Gastrocnemius medialis (tissue), 4 donors: Measurements from ENCODE around the gene PPM1J. TPM values are rescaled to one million over a fixed set of nuclear protein-coding genes. Genes with fewer than 3 reads are reported as not detected.

Source experiments
- ATAC-seq, 2 donors: fragments of 150-250 bp; one replicate each; pipeline ENCODE4 v1.9.1; 2016
- DNase-seq, 2 donors: peaks; one replicate each; pipeline ENCODE4 v3.0.0-alpha.2; 2019
- H3K27ac ChIP-seq, 4 donors: fragments of 200-600 bp; sonication (generic); 1 replicate in 1 of 4; 2 replicates in 3 of 4; pipeline ENCODE4 v1.5.1; 2016 to 2018; ENCODE audit warnings: mild to moderate bottlenecking in 2 of 4, moderate library complexity in 1 of 4
- H3K27me3 ChIP-seq, 3 donors: fragments of 200-600 bp; sonication (generic) in 2 of 3; 1 replicate in 1 of 3; 2 replicates in 2 of 3; pipeline versions ENCODE4 v1.5.1 to v1.6.0; 2016 to 2019; ENCODE audit warnings: mild to moderate bottlenecking in 1 of 3, moderate library complexity in 1 of 3
- H3K36me3 ChIP-seq, 2 donors: fragments of 200-600 bp; sonication (generic) in 1 of 2; one replicate each; pipeline ENCODE4 v1.5.1; 2017 to 2018
- H3K4me1 ChIP-seq, 2 donors: fragments of 200-600 bp; sonication (generic) in 1 of 2; one replicate each; pipeline ENCODE4 v1.5.1; 2016 to 2017; ENCODE audit warnings: mild to moderate bottlenecking in 2 of 2
- H3K4me3 ChIP-seq, 4 donors: fragments of 200-600 bp; sonication (generic) in 3 of 4; 1 replicate in 1 of 4; 2 replicates in 3 of 4; pipeline ENCODE4 v1.5.1; 2016 to 2019; ENCODE audit warnings: mild to moderate bottlenecking in 2 of 4
- H3K9me3 ChIP-seq, 3 donors: fragments of 200-600 bp; sonication (generic) in 2 of 3; 1 replicate in 1 of 3; 2 replicates in 2 of 3; pipeline ENCODE4 v1.5.1; 2016 to 2019
- POLR2A ChIP-seq, 2 donors: fragments of 450-650 bp; IDR thresholded peaks; one replicate each; pipeline ENCODE4 v1.6.1; 2017; ENCODE audit warnings: antibody characterized with exemption in 2 of 2, mild to moderate bottlenecking in 2 of 2, moderate library complexity in 2 of 2
- in situ Hi-C, 4 donors: fragments of 200-750 bp; cut with MboI; loops; one replicate each; pipeline versions ENCODE4 v1.15.0 to v1.8.0; 2017; ENCODE audit warnings: low sequenced_read_pairs in 4 of 4
- intact Hi-C: fragments of 100-400 bp; cut with DNase I; formaldehyde crosslinking; loops from one replicate; pipeline ENCODE4 v1.15.1; 2023; ENCODE audit warnings: low total_unique reads
- total RNA-seq, 4 donors: library from RNA; depleted of rRNA; stranded (reverse); fragments of >200 nt; gene quantifications; one replicate each; pipeline versions ENCODE4 v1.1.0 to v1.2.3, GENCODE V29; 2016
- TF ChIP-seq, protein P1 (sequence below), 5 experiments: fragments of 450-650 bp in 3 of 5; fragments of 200-600 bp in 2 of 5; sonication (generic) in 2 of 5; IDR thresholded peaks in 4 of 5; conservative IDR thresholded peaks in 1 of 5; 1 replicate in 4 of 5; 2 replicates in 1 of 5; pipeline ENCODE4 v1.5.1; 2016 to 2019; ENCODE audit warnings: antibody characterized with exemption in 5 of 5, mild to moderate bottlenecking in 3 of 5, moderate library complexity in 3 of 5

The PPM1J gene
- total RNA-seq, 4 donors from 2014 or later: 4.2 to 5.4 (median 4.8) TPM

DNA sequence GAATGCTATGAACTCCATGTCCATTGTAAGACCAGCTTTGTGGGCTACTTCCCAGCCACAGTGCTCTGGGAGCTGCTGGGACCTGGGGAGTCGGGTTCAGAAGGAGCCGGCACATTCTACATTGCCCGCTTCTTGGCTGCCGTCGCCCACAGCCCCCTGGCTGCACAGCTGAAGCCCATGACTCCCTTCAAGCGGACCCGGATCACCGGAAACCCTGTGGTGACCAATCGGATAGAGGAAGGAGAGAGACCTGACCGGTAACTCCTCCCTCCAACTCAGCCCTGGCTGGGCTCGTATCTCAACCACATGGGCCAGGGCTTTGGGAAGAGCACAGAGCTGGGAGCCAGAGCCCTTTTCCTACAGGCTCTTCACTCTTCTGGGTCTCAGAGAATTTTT, 25.3 kb downstream of the PPM1J start:
- intact Hi-C loops: no loop called here
- Histone ChIP-seq H3K36me3 (peaks cover 0 to 18% of the 10 kb centered on the region in 2 donors), H3K27me3 (no peaks in the 10 kb centered on the region), H3K4me1 (peaks cover 0 to 8% of the 10 kb centered on the region in 2 donors), H3K4me3 (no peak overlapping the region), H3K9me3 (no peaks in the 10 kb centered on the region), H3K27ac (peak overlapping the region in 1 of 4 donors; percentile 39)
- no peak for DNase-seq
- TF ChIP-seq POLR2A (IDR thresholded peaks at IDR 0.05): no peak
- TF ChIP-seq, protein P1, sequence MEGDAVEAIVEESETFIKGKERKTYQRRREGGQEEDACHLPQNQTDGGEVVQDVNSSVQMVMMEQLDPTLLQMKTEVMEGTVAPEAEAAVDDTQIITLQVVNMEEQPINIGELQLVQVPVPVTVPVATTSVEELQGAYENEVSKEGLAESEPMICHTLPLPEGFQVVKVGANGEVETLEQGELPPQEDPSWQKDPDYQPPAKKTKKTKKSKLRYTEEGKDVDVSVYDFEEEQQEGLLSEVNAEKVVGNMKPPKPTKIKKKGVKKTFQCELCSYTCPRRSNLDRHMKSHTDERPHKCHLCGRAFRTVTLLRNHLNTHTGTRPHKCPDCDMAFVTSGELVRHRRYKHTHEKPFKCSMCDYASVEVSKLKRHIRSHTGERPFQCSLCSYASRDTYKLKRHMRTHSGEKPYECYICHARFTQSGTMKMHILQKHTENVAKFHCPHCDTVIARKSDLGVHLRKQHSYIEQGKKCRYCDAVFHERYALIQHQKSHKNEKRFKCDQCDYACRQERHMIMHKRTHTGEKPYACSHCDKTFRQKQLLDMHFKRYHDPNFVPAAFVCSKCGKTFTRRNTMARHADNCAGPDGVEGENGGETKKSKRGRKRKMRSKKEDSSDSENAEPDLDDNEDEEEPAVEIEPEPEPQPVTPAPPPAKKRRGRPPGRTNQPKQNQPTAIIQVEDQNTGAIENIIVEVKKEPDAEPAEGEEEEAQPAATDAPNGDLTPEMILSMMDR (IDR thresholded peaks at IDR 0.05 in 4 of 5, conservative IDR thresholded peaks at IDR 0.05 in 1 of 5): no peak
- in situ Hi-C loops: no loop called here
- no peak for ATAC-seq

DNA sequence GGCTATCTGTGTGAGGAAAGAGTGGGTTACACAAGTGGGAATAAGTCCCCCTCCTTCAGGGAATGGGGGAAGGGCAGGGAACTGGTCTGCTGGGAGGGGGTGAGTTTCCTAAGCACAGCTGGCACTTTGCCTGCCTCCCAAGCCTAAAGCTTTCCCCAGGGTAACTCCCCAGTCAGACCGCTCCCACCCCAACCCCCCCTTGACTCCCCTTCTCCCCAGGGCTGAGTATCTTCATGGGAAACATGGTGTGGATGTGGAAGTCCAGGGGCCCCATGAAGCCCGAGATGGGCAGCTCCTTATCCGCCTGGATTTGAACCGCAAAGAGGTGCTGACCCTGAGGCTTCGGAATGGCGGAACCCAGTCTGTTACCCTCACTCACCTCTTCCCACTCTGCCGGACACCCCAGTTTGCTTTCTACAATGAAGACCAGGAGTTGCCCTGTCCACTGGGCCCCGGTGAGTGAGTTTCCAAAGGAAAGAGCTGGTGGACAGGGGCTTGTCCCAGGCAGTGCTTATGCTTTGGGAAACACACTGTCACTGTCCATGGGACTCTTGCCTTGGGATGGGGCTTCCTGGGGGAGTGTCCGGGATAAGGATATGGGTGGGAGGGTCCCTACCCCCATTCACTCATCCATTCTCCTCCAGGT, 25.8 kb downstream of the PPM1J start:
- no peaks in the 10 kb centered on the region for H3K9me3 ChIP-seq
- ATAC-seq (no peak), DNase-seq (no peak)
- H3K4me1 ChIP-seq: peaks cover 0 to 8% of the 10 kb centered on the region in 2 donors
- no peak overlapping the region for H3K4me3 ChIP-seq
- no peaks in the 10 kb centered on the region for H3K27me3 ChIP-seq
- H3K36me3 ChIP-seq: peaks cover 0 to 17% of the 10 kb centered on the region in 2 donors
- H3K27ac ChIP-seq: peak overlapping the region in 3 of 4 donors; percentile 39 to 59 (median 52)
- no peak for TF ChIP-seq POLR2A (IDR thresholded peaks at IDR 0.05)
- TF ChIP-seq, protein P1 (IDR thresholded peaks at IDR 0.05 in 4 of 5, conservative IDR thresholded peaks at IDR 0.05 in 1 of 5): no peak
- intact Hi-C loops: no loop called here
- in situ Hi-C loops: no loop called here

DNA sequence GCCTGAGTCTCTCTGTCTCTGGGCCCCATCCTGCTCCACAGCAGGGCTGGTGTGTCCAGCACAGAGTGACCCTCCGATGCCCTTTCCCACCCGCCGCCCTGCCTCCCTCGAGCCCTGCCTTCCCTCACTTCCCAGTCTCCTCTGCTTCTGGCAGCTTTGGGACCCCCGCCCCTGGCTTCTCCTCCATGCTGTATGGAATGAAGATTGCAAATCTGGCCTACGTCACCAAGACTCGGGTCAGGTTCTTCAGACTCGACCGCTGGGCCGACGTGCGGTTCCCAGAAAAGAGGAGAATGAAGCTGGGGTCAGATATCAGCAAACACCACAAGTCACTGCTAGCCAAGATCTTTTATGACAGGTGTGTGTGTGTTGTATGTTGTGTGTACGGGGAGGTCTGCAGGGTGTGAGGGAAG, 26.3 kb downstream of the PPM1J start:
- ATAC-seq (peak in 1 of 2 donors; percentile 46), DNase-seq (no peak)
- H3K4me1 ChIP-seq: peaks cover 0 to 8% of the 10 kb centered on the region in 2 donors
- H3K27me3 ChIP-seq: no peaks in the 10 kb centered on the region
- peaks cover 0 to 13% of the 10 kb centered on the region in 2 donors for H3K36me3 ChIP-seq
- H3K9me3 ChIP-seq: no peaks in the 10 kb centered on the region
- intact Hi-C loops (no loop called here), in situ Hi-C loops (no loop called here)
- H3K27ac ChIP-seq: peak overlapping the region; percentile 39 to 59 (median 48)
- TF ChIP-seq, protein P1 (IDR thresholded peaks at IDR 0.05 in 4 of 5, conservative IDR thresholded peaks at IDR 0.05 in 1 of 5): no peak
- no peak for TF ChIP-seq POLR2A (IDR thresholded peaks at IDR 0.05)
- no peak overlapping the region for H3K4me3 ChIP-seq

DNA sequence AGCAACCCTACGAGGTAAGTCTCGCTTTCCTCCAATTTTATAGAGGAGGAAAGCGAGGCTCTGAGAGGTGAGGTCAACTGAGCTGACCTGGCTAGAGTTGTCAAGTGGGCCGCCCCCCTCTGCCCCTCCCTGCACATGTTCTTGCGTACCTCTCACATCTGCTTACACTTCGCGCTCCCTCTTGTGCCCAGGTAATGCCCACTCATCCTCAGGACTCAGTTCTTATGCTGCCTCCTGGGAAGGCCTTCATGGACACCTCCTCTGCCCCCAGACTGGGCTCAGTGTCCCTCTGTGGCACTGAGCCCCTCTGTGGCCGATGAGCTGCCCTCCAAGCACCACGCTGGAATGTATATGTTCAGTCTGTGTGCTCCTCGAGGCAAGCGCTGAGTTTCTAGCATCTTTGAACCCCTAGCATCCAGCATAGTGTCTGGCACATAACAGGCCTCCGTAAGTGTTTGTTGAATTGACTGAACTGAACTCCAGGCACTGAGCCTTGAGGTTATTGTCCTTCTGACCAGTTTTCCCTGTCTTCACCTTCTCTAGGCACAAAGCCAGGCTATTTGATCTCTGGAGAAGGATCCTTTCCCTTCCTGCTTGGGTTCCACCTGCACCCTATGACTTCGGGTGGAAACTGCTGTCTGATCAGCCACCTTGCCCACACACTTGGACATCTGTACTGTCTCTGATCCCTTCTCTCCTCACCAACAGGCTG, 27.2 kb downstream of the PPM1J start:
- TF ChIP-seq, protein P1 (IDR thresholded peaks at IDR 0.05 in 4 of 5, conservative IDR thresholded peaks at IDR 0.05 in 1 of 5): no peak
- no peak for TF ChIP-seq POLR2A (IDR thresholded peaks at IDR 0.05)
- no peak for ATAC-seq
- intact Hi-C loops (no loop called here), in situ Hi-C loops (no loop called here)
- DNase-seq: no peak
- Histone ChIP-seq H3K27ac (peak overlapping the region; percentile 39 to 59 (median 48)), H3K4me1 (peaks cover 0 to 8% of the 10 kb centered on the region in 2 donors), H3K36me3 (peaks cover 0 to 11% of the 10 kb centered on the region in 2 donors), H3K4me3 (no peak overlapping the region), H3K9me3 (no peaks in the 10 kb centered on the region), H3K27me3 (no peaks in the 10 kb centered on the region)
